Panc1 (cell line): ENCODE results near the gene SLC35F1. TPM values are rescaled to one million over a fixed set of nuclear protein-coding genes. Genes with fewer than 3 reads are reported as not detected.

ENCODE experiments used
- ATAC-seq: fragments of 200-7000 bp; cut with Tn5 transposase; 2 replicates; pipeline ENCODE4 v1.9.1; 2020; ENCODE audit warnings: mild to moderate bottlenecking, moderate library complexity
- BruUV-seq: library from RNA; stranded (reverse); fragments of 400-500 nt; replicated peaks from 2 replicates; lab custom pipeline; 2021; lab: Mats Ljungman, UMichigan
- CTCF ChIA-PET: fragments of 300-600 bp; sonication (Branson Sonifier 250); formaldehyde crosslinking; loops from one replicate; lab custom pipeline; 2022; ENCODE audit warnings: antibody characterized with exemption; lab: Charles Lee
- POLR2A ChIA-PET: fragments of 300-600 bp; sonication (Branson Sonifier 250); formaldehyde crosslinking; loops from one replicate; lab custom pipeline; 2022; ENCODE audit warnings: antibody characterized with exemption; lab: Charles Lee
- DNase-seq: peaks from one replicate; pipeline ENCODE4 v3.0.0-alpha.2; 2010; ENCODE audit warnings: low read depth, low spot score
- H3K27ac ChIP-seq: 2 replicates; pipeline ENCODE4 v1.5.1; 2011; ENCODE audit warnings: mild to moderate bottlenecking, low read length, inconsistent platforms
- H3K27me3 ChIP-seq: fragments of 200-500 bp; sonication (Bioruptor generic); 2 replicates; pipeline ENCODE4 v1.6.0; 2014; ENCODE audit warnings: low read length, inconsistent platforms; ENCODE audit not compliant: control insufficient read depth, insufficient read depth
- H3K36me3 ChIP-seq: fragments of 200-500 bp; sonication (Bioruptor generic); 2 replicates; pipeline ENCODE4 v1.5.1; 2014; ENCODE audit warnings: inconsistent platforms, mild to moderate bottlenecking, low read length, moderate library complexity; ENCODE audit not compliant: control insufficient read depth, insufficient read depth
- H3K4me1 ChIP-seq: 2 replicates; pipeline ENCODE4 v1.5.1; 2011; ENCODE audit warnings: inconsistent platforms, mild to moderate bottlenecking, low read length, moderate library complexity; ENCODE audit not compliant: control insufficient read depth, insufficient read depth
- H3K4me3 ChIP-seq, 2 experiments: 2 replicates each; pipeline ENCODE4 v1.5.1; 2011 to 2012; ENCODE audit warnings: low read depth in 2 of 2, low read length in 2 of 2, mild to moderate bottlenecking in 2 of 2, inconsistent platforms in 1 of 2, moderate library complexity in 1 of 2
- H3K9me3 ChIP-seq: fragments of 200-500 bp; sonication (Bioruptor generic); 2 replicates; pipeline ENCODE4 v1.5.1; 2014; ENCODE audit warnings: low read depth, mild to moderate bottlenecking, inconsistent platforms, low read length, moderate library complexity; ENCODE audit not compliant: control insufficient read depth, insufficient read depth
- POLR2AphosphoS5 ChIP-seq: IDR thresholded peaks from 2 replicates; pipeline ENCODE4 v1.6.1; 2012; ENCODE audit warnings: mild to moderate bottlenecking, low read depth, low read length, moderate library complexity
- SIN3A ChIP-seq: IDR thresholded peaks from 2 replicates; pipeline ENCODE4 v1.6.1; 2012; ENCODE audit warnings: low read depth, mild to moderate bottlenecking, low read length, moderate library complexity, borderline replicate concordance; ENCODE audit not compliant: insufficient read depth
- TCF7L2 ChIP-seq: IDR thresholded peaks from 2 replicates; pipeline ENCODE4 v1.6.1; 2011; ENCODE audit warnings: mild to moderate bottlenecking, low read depth, low read length, inconsistent platforms
- in situ Hi-C: cut with HindIII; loops from 2 replicates; pipeline ENCODE4 v1.10.0; 2016; ENCODE audit warnings: low sequenced_read_pairs, low pct_unique_long_range_greater_than_20kb
- intact Hi-C: fragments of 100-400 bp; cut with micrococcal nuclease; formaldehyde crosslinking; loops from one replicate; pipeline ENCODE4 v1.10.0; 2022; ENCODE audit not compliant: unreplicated experiment
- total RNA-seq: library from RNA; stranded (reverse); gene quantifications from one replicate; pipeline ENCODE4 v1.2.1, GENCODE V29; 2021; ENCODE audit not compliant: unreplicated experiment
- TF ChIP-seq, protein P1 (sequence below), 2 experiments: IDR thresholded peaks; 2 replicates each; pipeline ENCODE4 v1.6.1; 2011 to 2012; ENCODE audit warnings: low read depth in 2 of 2, control low read depth in 1 of 2, low read length in 1 of 2, mild to moderate bottlenecking in 1 of 2, moderate library complexity in 1 of 2; ENCODE audit not compliant: insufficient read depth in 1 of 2
- TF ChIP-seq, protein P2 (sequence below): fragments of 450-650 bp; IDR thresholded peaks from 2 replicates; pipeline ENCODE4 v1.5.1; 2017; ENCODE audit warnings: mild to moderate bottlenecking

The SLC35F1 gene
- total RNA-seq, 1 experiment from 2014 or later, result not detected

DNA sequence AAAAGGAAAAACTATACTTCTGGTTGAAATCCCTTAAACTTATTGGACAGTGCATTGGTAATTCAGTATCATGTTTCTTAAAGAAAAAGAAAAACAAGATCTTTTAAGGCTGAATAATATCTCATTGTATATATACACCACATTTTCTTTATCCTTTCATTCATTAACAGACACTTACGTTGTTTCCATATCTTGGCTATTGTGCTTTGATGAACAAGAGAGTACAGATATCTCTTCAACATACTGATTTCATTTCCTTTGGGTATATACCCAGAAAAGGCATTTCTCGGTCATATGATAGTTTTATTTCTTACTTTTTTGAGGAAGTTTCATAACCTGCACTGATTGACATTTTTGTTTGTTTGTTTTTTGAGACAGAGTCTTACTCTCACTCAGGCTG is 281.5 kb downstream of the SLC35F1 start:
- Histone ChIP-seq H3K27me3 (no peaks in the 10 kb centered on the region), H3K27ac (no peak overlapping the region), H3K36me3 (no peaks in the 10 kb centered on the region), H3K4me1 (no peaks in the 10 kb centered on the region), H3K9me3 (no peaks in the 10 kb centered on the region), H3K4me3 (no peak overlapping the region)
- POLR2A ChIA-PET, result no interaction called here
- DNase-seq (no peak), ATAC-seq (no peak)
- CTCF ChIA-PET, result no interaction called here
- in situ Hi-C loops (no loop called here), intact Hi-C loops (no loop called here)
- BruUV-seq, result no TSS peak
- TF ChIP-seq POLR2AphosphoS5 (no peak), TCF7L2 (no peak), SIN3A (no peak)
- TF ChIP-seq, protein P1, sequence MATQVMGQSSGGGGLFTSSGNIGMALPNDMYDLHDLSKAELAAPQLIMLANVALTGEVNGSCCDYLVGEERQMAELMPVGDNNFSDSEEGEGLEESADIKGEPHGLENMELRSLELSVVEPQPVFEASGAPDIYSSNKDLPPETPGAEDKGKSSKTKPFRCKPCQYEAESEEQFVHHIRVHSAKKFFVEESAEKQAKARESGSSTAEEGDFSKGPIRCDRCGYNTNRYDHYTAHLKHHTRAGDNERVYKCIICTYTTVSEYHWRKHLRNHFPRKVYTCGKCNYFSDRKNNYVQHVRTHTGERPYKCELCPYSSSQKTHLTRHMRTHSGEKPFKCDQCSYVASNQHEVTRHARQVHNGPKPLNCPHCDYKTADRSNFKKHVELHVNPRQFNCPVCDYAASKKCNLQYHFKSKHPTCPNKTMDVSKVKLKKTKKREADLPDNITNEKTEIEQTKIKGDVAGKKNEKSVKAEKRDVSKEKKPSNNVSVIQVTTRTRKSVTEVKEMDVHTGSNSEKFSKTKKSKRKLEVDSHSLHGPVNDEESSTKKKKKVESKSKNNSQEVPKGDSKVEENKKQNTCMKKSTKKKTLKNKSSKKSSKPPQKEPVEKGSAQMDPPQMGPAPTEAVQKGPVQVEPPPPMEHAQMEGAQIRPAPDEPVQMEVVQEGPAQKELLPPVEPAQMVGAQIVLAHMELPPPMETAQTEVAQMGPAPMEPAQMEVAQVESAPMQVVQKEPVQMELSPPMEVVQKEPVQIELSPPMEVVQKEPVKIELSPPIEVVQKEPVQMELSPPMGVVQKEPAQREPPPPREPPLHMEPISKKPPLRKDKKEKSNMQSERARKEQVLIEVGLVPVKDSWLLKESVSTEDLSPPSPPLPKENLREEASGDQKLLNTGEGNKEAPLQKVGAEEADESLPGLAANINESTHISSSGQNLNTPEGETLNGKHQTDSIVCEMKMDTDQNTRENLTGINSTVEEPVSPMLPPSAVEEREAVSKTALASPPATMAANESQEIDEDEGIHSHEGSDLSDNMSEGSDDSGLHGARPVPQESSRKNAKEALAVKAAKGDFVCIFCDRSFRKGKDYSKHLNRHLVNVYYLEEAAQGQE (IDR thresholded peaks at IDR 0.05; ENCODE audit: insufficient read depth in 1 of 2, low read depth in 2 of 2, low read length in 1 of 2), result no peak
- TF ChIP-seq, protein P2, sequence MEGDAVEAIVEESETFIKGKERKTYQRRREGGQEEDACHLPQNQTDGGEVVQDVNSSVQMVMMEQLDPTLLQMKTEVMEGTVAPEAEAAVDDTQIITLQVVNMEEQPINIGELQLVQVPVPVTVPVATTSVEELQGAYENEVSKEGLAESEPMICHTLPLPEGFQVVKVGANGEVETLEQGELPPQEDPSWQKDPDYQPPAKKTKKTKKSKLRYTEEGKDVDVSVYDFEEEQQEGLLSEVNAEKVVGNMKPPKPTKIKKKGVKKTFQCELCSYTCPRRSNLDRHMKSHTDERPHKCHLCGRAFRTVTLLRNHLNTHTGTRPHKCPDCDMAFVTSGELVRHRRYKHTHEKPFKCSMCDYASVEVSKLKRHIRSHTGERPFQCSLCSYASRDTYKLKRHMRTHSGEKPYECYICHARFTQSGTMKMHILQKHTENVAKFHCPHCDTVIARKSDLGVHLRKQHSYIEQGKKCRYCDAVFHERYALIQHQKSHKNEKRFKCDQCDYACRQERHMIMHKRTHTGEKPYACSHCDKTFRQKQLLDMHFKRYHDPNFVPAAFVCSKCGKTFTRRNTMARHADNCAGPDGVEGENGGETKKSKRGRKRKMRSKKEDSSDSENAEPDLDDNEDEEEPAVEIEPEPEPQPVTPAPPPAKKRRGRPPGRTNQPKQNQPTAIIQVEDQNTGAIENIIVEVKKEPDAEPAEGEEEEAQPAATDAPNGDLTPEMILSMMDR, result no peak

DNA sequence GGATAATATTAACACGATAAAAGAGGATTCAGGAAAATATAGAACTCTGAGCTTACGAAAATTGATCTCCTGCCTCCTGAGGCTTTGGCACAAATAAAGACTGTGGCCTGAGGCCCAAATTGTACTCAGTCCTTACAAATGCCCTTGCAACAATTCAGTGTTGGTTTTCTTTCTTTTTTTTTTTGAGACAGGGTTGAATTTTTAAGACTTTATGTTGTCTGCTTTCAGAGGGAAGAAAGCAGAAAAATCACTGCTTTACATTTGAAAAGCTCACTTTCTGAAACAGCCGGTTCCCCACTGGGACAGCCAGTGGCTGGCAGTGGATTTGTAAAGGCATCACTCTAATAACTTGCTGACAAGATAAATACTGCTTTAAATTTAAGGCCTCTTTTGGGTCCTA is 290.5 kb downstream of the SLC35F1 start:
- intact Hi-C loops (no loop called here), in situ Hi-C loops (no loop called here)
- Histone ChIP-seq H3K9me3 (no peaks in the 10 kb centered on the region), H3K36me3 (no peaks in the 10 kb centered on the region), H3K27me3 (no peaks in the 10 kb centered on the region), H3K4me3 (no peak overlapping the region), H3K27ac (no peak overlapping the region), H3K4me1 (no peaks in the 10 kb centered on the region)
- CTCF ChIA-PET, result no interaction called here
- POLR2A ChIA-PET, result no interaction called here
- no peak for ATAC-seq
- no TSS peak for BruUV-seq
- no peak for TF ChIP-seq POLR2AphosphoS5
- TF ChIP-seq, protein P1 (IDR thresholded peaks at IDR 0.05; ENCODE audit: insufficient read depth in 1 of 2, low read depth in 2 of 2, low read length in 1 of 2), result no peak
- no peak for TF ChIP-seq SIN3A
- TF ChIP-seq TCF7L2, result no peak
- TF ChIP-seq, protein P2, result no peak
- no peak for DNase-seq
